Muscle layer of duodenum (tissue), 2 donors: ENCODE results near the gene SMTN.
"Not testable (repeated sequence)": the region's sequence is repeated elsewhere in the genome, so short reads cannot be mapped to it uniquely, and the experiment has no call there.

ENCODE experiments used
- H3K27ac ChIP-seq: one replicate; pipeline ENCODE4 v1.7.0; 2013; ENCODE audit warnings: mild to moderate bottlenecking, low read length
- H3K27me3 ChIP-seq: one replicate; pipeline ENCODE4 v1.7.0; 2013; ENCODE audit warnings: low read depth, mild to moderate bottlenecking, control low read depth, low read length
- H3K36me3 ChIP-seq, 2 donors: one replicate each; pipeline ENCODE4 v1.7.0; 2013; ENCODE audit warnings: low read length in 2 of 2, control low read depth in 1 of 2, mild to moderate bottlenecking in 1 of 2; ENCODE audit not compliant: insufficient read depth in 2 of 2, control insufficient read depth in 1 of 2
- H3K4me1 ChIP-seq, 2 donors: one replicate each; pipeline ENCODE4 v1.7.0; 2013; ENCODE audit warnings: low read length in 2 of 2, mild to moderate bottlenecking in 2 of 2, control low read depth in 1 of 2, moderate library complexity in 1 of 2; ENCODE audit not compliant: insufficient read depth in 2 of 2, control insufficient read depth in 1 of 2
- H3K4me3 ChIP-seq, 2 donors: one replicate each; pipeline ENCODE4 v1.7.0; 2013; ENCODE audit warnings: low read length in 2 of 2, low read depth in 1 of 2, mild to moderate bottlenecking in 1 of 2
- H3K9me3 ChIP-seq, 2 donors: one replicate each; pipeline ENCODE4 v1.7.0; 2013; ENCODE audit warnings: low read length in 2 of 2, control low read depth in 1 of 2, mild to moderate bottlenecking in 1 of 2; ENCODE audit not compliant: control insufficient read depth in 1 of 2
- donor health status: healthy.

Gene SMTN

GRCh38 chr22:31075961-31076360, 5.2 kb upstream of the SMTN start:
- Histone ChIP-seq H3K9me3 (no peaks in the 10 kb centered on the region), H3K4me1 (peaks cover 6 to 8% of the 10 kb centered on the region in 2 donors), H3K27me3 (no peaks in the 10 kb centered on the region), H3K4me3 (no peak overlapping the region), H3K27ac (no peak overlapping the region), H3K36me3 (no peaks in the 10 kb centered on the region)

GRCh38 chr22:31077681-31078080, 3.4 kb upstream of the SMTN start:
- no peak overlapping the region for H3K4me3 ChIP-seq
- H3K4me1 ChIP-seq = peaks cover 11 to 15% of the 10 kb centered on the region in 2 donors
- no peaks in the 10 kb centered on the region for H3K36me3 ChIP-seq
- H3K27ac ChIP-seq = no peak overlapping the region
- H3K27me3 ChIP-seq = no peaks in the 10 kb centered on the region
- no peaks in the 10 kb centered on the region for H3K9me3 ChIP-seq

GRCh38 chr22:31078389-31078788, 2.7 kb upstream of the SMTN start:
- peaks cover 16 to 22% of the 10 kb centered on the region in 2 donors for H3K4me1 ChIP-seq
- H3K36me3 ChIP-seq, H3K4me3 ChIP-seq, H3K27me3 ChIP-seq, H3K9me3 ChIP-seq, H3K27ac ChIP-seq: not testable (repeated sequence)

- no peak overlapping the region for H3K4me3 ChIP-seq
- H3K9me3 ChIP-seq = no peaks in the 10 kb centered on the region
- H3K4me1 ChIP-seq = peaks cover 16 to 30% of the 10 kb centered on the region in 2 donors
- H3K27me3 ChIP-seq = no peaks in the 10 kb centered on the region
- peaks cover 0 to 5% of the 10 kb centered on the region in 2 donors for H3K36me3 ChIP-seq
- H3K27ac ChIP-seq = peak overlapping the region; percentile 39
These were observed 1.9 kb upstream of the SMTN start for GRCh38 chr22:31079095-31079642.

- peak overlapping the region; percentile 76 to 98 for H3K4me3 ChIP-seq
- no peaks in the 10 kb centered on the region for H3K9me3 ChIP-seq
- peaks cover 16 to 33% of the 10 kb centered on the region in 2 donors for H3K4me1 ChIP-seq
- H3K36me3 ChIP-seq = peaks cover 4 to 5% of the 10 kb centered on the region in 2 donors
- no peaks in the 10 kb centered on the region for H3K27me3 ChIP-seq
- H3K27ac ChIP-seq = peak overlapping the region; percentile 97
These were observed 812 bp upstream of the SMTN start for GRCh38 chr22:31080164-31080847.

DNA sequence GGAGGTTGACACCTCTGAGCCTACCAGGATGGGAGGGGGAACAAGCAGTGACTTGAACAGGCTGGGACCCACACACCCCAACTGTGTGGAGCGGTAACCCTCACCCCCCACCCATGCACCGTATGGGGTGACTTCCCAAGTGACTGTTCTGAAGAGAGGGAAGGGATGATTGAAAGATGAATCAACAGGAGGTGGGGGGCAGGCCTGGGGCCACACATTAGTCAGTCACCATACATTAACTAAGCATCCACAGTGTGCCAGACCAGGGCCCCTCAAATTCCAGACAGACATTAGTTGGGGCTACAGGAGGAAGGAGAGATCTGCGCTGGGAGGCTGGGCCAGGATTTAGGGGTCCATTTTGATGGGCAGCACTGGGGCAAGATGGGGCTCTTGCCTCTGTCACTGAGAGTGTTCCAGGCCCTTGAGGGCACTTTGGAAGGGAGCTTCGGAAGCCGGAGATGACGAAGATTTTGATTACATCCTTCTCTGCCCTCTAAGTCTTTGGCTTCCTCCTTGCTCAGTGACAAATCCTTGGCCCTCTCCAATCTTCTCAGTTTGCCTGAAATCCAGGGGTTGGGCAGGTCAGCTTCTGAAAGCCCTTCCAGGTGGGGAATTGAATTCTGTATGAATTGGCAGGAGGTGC, 966 bp downstream of the SMTN start:
- Histone ChIP-seq H3K27ac (peak overlapping the region; percentile 97), H3K36me3 (peaks cover 8 to 10% of the 10 kb centered on the region in 2 donors), H3K27me3 (no peaks in the 10 kb centered on the region), H3K4me1 (peaks cover 26 to 51% of the 10 kb centered on the region in 2 donors), H3K4me3 (peak overlapping the region; percentile 76 to 98), H3K9me3 (no peaks in the 10 kb centered on the region)

- peaks cover 29 to 58% of the 10 kb centered on the region in 2 donors for H3K4me1 ChIP-seq
- peaks cover 10 to 13% of the 10 kb centered on the region in 2 donors for H3K36me3 ChIP-seq
- peak overlapping the region; percentile 97 for H3K27ac ChIP-seq
- H3K27me3 ChIP-seq = no peaks in the 10 kb centered on the region
- no peaks in the 10 kb centered on the region for H3K9me3 ChIP-seq
- H3K4me3 ChIP-seq = peak overlapping the region; percentile 76 to 98
These were observed 1.7 kb downstream of the SMTN start for GRCh38 chr22:31082606-31083376.

DNA sequence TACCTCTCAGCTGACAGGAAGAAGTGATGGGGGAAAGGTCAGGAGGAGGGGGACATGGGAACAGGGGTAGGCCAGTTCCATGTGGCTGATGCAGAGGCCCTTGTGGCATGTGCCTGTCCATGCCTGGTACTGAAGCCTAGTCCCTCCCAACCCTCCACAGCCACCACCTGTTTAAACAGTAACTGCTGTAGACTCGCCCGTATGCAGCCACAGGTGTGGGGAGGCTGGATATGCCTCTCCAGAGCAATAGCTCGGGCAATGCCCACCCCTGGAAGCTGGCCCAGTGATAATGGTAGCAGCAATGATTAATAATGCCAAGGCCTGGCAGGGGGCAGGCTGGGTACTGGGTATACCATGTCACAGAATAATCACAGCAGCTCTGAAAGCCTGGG, 2.3 kb downstream of the SMTN start:
- peak overlapping the region; percentile 97 for H3K27ac ChIP-seq
- peak overlapping the region; percentile 76 to 98 for H3K4me3 ChIP-seq
- H3K4me1 ChIP-seq = peaks cover 29 to 63% of the 10 kb centered on the region in 2 donors
- H3K36me3 ChIP-seq = peaks cover 15 to 19% of the 10 kb centered on the region in 2 donors
- H3K9me3 ChIP-seq = no peaks in the 10 kb centered on the region
- no peaks in the 10 kb centered on the region for H3K27me3 ChIP-seq

DNA sequence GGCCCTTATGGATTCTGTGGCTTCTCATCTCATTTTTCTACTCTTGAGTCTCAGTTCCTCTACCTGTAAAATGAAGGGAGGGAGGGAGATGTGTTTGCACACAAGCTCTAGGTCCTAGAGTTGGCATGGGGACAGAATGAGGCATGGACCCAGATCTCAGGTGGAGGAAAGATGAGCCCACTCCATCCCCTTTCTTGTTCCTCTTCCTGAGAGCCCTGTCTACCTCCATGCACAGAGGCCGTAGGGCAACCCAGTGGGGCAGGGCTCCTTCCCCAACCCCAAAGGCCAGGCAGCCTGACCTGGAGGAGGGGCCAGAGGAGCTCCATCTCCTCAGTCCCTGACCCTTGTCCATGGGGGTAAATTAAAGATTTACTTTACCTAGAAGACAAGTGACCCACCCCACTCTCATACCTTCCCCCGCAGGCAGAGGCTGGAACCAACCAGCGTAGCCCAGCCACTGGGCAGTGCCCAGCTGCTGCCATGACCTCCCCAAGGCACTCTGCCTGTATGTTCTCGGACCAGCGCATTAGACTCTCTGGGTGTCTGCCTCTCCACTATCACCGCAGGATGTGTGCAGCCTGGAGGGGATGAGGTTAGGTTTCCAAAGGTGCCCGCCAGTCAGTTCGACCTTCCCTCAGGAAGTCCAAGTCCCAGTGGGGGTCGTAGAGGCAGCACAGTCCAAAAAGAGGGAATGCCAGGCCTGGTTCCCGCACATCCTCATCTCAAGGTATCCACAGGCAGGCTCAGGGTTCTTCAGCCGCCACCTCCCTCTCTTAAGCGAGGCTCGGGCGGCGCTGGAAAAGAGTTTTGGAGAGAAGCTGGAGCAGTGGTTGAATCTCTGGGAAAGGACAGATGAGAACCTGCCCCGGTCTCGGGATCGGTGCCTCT, 3.0 kb downstream of the SMTN start:
- peaks cover 20 to 24% of the 10 kb centered on the region in 2 donors for H3K36me3 ChIP-seq
- H3K4me3 ChIP-seq = peak overlapping the region; percentile 76 to 98
- H3K4me1 ChIP-seq = peaks cover 29 to 70% of the 10 kb centered on the region in 2 donors
- H3K9me3 ChIP-seq = no peaks in the 10 kb centered on the region
- peak overlapping the region; percentile 97 for H3K27ac ChIP-seq
- H3K27me3 ChIP-seq = no peaks in the 10 kb centered on the region

DNA sequence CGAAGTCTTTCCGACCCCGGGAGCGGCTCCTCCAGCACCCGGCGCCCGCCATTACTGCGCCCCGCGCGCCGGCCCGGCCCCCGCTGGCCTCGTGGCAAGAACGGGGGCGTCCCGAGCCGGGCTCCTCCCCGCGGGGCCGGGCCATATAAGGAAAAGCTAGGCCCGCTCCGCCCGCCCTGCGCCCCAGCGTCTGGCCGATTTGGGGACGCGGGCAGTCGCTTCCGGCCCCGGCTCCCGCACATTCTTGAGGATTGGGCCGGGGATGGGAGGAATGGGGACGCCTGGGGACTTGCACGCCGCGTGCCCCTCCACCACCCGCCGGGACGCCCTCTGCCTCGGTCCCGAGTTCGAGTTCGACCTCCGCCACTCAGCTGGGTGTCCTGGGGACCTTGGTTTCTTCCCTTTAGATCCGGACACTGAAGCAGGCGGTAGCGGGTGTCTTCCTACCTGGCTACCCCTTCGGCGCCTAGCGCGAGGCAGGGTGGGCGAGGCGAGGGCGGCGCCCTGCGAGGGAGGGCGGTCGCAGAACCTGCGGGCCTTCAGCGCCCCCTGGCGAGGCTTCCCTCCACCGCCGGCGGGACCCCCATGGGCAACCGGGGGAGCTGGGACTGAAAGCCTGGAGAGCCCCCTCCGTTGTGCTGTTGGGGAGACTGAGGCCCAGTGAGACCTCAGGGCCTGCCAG, 3.8 kb downstream of the SMTN start:
- no peaks in the 10 kb centered on the region for H3K9me3 ChIP-seq
- H3K4me1 ChIP-seq = peaks cover 29 to 73% of the 10 kb centered on the region in 2 donors

More for the DNA sequence above, 3.8 kb downstream of the SMTN start:
- H3K36me3 ChIP-seq = peaks cover 24 to 28% of the 10 kb centered on the region in 2 donors
- H3K27ac ChIP-seq = peak overlapping the region; percentile 97
- no peaks in the 10 kb centered on the region for H3K27me3 ChIP-seq
- peak overlapping the region; percentile 76 to 98 for H3K4me3 ChIP-seq
